ENCODE measurements around the gene RLF.

Gene RLF

GRCh38 chr1:40244138-40244744, 83.1 kb downstream of the RLF start:
- DNase-seq, result no peak

GRCh38 chr1:40245686-40246085, 84.5 kb downstream of the RLF start:
- no peak for DNase-seq

- DNase-seq, result no peak
These were observed 86.5 kb downstream of the RLF start, which contains the start of gene TMCO2 for GRCh38 chr1:40247655-40248054. TSS of gene TMCO2 (plus strand) at chr1:40247937. CDS start at chr1:40247994, 57 bp downstream.

- no peak for DNase-seq
These were observed 87.2 kb downstream of the RLF start for GRCh38 chr1:40248412-40248811.

- no peak for DNase-seq
These were observed 90.3 kb downstream of the RLF start for GRCh38 chr1:40251456-40251855.

- no peak for DNase-seq
These were observed 91.4 kb downstream of the RLF start for GRCh38 chr1:40252601-40253000.

GRCh38 chr1:40255231-40255630, 94.0 kb downstream of the RLF start:
- DNase-seq, result no peak

- no peak for DNase-seq
These were observed 95.4 kb downstream of the RLF start for GRCh38 chr1:40256401-40257084.

GRCh38 chr1:40257313-40257687, 96.1 kb downstream of the RLF start:
- DNase-seq, result no peak

GRCh38 chr1:40257688-40258444, 96.7 kb downstream of the RLF start, which contains the start of gene ZMPSTE24:
TSS of gene ZMPSTE24 (plus strand) at chr1:40258236. CDS start at chr1:40258272, 36 bp downstream.
- peak; percentile 94 for DNase-seq

- DNase-seq, result no peak
These were observed 97.2 kb downstream of the RLF start for GRCh38 chr1:40258445-40258769.

- DNase-seq, result no peak
These were observed 103.2 kb downstream of the RLF start for GRCh38 chr1:40264354-40264781.

GRCh38 chr1:40265298-40265697, 104.1 kb downstream of the RLF start:
- DNase-seq, result no peak

- DNase-seq, result no peak
These were observed 104.7 kb downstream of the RLF start for GRCh38 chr1:40265919-40266318.

GRCh38 chr1:40266786-40267535, 105.8 kb downstream of the RLF start:
- DNase-seq, result no peak

- no peak for DNase-seq
These were observed 106.6 kb downstream of the RLF start for GRCh38 chr1:40267767-40268187.

- DNase-seq, result no peak
These were observed 107.0 kb downstream of the RLF start for GRCh38 chr1:40268211-40268610.

- no peak for DNase-seq
These were observed 109.1 kb downstream of the RLF start for GRCh38 chr1:40270152-40270834.

- no peak for DNase-seq
These were observed 111.5 kb downstream of the RLF start for GRCh38 chr1:40272653-40273213.

GRCh38 chr1:40273547-40274166, 112.5 kb downstream of the RLF start:
- DNase-seq, result no peak

GRCh38 chr1:40274331-40274730, 113.1 kb downstream of the RLF start:
- no peak for DNase-seq

- no peak for DNase-seq
These were observed 114.9 kb downstream of the RLF start for GRCh38 chr1:40276122-40276521.
